Measurements from ENCODE around the gene NMRK1.

NMRK1 gene

GRCh38 chr9:75087824-75088645 is at the start of gene NMRK1, which contains the start of gene OSTF1:
TSS of gene NMRK1 (minus strand) at chr9:75088155. CDS start at chr9:75083115, 5,040 bp downstream.
TSS of gene OSTF1 (plus strand) at chr9:75088514. CDS start at chr9:75088693, 179 bp downstream.
- peak; percentile 32 for DNase-seq

GRCh38 chr9:75134495-75134894 is 46.5 kb upstream of the NMRK1 start:
- no peak for DNase-seq

DNA sequence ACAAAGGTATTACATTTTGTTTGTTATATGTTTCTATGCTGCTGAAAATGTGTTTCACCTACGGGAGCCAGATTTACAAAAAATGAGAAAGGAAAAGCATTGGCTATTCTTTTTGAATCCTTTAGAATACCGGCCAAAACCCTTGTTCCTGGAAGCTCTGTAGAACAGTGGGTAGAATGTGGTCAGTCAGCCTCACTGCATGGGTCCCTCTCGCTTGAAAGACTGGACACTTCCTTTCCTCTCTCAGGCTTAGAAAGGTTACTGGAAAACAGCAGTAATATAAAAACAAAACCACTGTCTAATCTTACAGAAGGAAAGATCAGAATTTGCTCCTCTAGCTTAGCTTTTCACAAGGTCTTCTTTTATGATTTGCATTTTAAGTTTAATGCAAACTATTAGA is 45.4 kb upstream of the NMRK1 start:
- no peak for DNase-seq

- no peak for DNase-seq
These were observed 44.3 kb upstream of the NMRK1 start for GRCh38 chr9:75132244-75132643.

- no peak for DNase-seq
These were observed 43.7 kb upstream of the NMRK1 start for GRCh38 chr9:75131700-75132099.

DNA sequence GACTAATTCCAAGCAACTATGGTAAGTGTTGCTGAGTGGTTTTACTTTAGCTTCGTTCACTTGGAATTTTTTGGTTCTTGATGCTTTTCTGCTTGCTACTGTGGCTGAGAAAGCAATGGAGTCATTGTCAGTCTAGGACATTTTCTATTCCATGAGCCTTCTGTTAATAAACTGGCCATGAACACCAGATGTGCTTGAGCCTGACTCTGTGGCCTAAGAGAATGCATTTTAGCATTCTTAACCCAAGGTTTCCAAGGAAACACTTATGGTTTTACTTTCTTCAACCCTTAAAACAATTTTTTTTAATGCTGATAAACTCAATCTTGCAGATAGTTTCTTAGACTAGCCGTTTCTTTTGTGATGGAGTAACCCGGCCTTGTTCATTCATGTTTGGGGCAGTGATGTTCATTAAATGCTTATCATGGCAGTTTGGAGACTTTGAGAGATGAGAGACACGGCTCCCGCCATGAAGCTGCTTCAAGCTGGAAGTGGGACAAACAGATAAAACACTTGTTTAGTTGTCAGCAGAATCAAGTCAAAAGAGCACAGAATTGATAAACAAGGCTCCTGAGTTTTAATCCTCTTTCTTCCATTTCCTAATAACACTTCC is 42.8 kb upstream of the NMRK1 start:
- no peak for DNase-seq

DNA sequence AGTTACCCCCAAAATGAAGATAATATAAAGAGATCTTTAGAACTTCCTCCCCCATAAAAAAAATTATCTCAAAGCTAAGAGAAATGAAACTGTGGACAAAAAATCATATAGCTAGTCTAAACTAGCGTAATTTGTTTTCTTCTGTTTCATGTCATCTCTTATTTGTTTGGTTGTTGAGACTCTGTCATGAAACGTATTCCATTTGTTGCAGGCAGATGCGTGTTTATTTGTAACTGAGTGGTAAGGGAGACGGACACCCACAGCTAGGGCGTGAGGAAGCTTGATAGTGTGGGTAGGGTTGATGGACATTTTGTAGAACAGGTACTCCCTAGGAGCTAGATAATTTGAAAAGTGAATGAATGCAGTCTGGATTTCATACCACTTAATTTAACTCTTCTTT is 42.2 kb upstream of the NMRK1 start:
- DNase-seq = no peak

GRCh38 chr9:75128535-75128934 is 40.6 kb upstream of the NMRK1 start:
- no peak for DNase-seq

GRCh38 chr9:75123696-75124095 is 35.7 kb upstream of the NMRK1 start:
- DNase-seq = no peak

DNA sequence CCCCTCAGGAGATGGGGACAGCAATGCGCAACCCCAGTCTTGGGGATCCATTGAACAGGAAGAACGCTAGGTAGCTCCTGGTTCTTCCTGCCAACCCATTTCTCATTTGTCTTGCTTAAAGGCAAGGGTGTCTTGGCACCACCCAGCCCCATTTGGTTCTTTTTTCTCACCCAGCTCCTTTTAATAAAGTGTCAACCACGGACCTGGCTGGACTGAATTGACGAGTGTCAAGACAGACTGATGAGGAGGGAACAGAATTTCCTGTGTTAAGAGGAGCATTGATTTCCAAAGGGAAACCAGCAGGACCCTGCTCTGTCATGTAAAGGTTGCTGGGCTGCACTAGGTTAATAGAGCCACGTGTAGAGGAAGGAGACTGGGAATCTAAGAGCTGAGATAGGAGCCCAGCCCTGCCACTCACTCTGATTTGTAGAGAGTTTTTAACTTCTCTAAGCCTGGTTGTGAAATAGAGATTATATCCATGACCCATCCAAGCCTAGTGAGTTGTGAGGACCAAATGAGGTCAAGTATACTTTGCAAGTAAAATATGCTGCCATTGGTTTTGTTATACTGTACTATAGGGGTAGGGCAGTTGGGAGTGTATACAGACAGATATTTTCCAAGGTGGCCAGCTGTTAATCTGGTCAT is 34.1 kb upstream of the NMRK1 start:
- no peak for DNase-seq

DNA sequence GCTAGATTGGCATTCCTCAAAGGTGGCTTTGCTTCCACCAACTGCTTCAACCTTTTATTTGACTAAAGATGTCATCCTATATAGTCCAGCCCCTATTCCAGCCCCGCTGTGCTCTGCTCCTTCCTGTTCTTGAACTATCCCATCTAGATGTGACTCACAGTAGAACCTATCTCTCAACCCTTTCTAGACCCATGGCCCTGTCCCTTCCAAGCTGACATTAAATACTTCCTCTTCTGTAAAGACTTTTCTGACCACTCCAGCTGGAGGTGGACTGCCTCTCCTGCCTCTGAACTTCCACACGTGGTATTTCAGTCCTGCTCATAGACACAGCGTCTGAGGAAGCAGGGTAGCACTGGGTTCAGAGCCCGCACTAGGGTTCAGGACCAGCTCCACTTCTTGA is 32.7 kb upstream of the NMRK1 start:
- DNase-seq = no peak

- DNase-seq = no peak
These were observed 29.6 kb upstream of the NMRK1 start for GRCh38 chr9:75117564-75117963.

- DNase-seq = no peak
These were observed 28.4 kb upstream of the NMRK1 start for GRCh38 chr9:75116306-75116705.

- DNase-seq = no peak
These were observed 24.8 kb upstream of the NMRK1 start for GRCh38 chr9:75112789-75113188.

- DNase-seq = no peak
These were observed 23.2 kb upstream of the NMRK1 start for GRCh38 chr9:75111019-75111622.

- no peak for DNase-seq
These were observed 21.4 kb upstream of the NMRK1 start for GRCh38 chr9:75109210-75109839.

GRCh38 chr9:75108571-75108970 is 20.6 kb upstream of the NMRK1 start:
- no peak for DNase-seq

DNA sequence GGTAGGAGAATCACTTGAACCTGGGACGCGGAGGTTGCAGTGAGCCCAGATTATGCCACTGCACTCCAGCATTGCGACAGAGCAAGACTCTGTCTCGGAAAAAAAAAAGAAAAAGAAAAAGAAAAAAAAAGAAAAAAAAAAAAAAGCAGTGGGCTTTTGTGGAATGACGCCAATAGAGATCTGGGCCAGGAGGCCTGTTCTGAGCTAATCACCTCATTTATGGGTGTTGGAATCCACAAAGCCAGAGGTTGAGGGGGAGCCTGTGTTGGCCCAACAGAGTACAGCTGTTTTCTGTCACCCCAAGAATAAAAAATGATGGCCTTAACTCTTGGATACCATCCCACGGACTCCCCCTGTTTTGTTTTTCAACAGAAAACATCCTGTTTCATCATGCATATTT is 18.9 kb upstream of the NMRK1 start:
- no peak for DNase-seq

- DNase-seq = no peak
These were observed 17.9 kb upstream of the NMRK1 start for GRCh38 chr9:75105841-75106240.

DNA sequence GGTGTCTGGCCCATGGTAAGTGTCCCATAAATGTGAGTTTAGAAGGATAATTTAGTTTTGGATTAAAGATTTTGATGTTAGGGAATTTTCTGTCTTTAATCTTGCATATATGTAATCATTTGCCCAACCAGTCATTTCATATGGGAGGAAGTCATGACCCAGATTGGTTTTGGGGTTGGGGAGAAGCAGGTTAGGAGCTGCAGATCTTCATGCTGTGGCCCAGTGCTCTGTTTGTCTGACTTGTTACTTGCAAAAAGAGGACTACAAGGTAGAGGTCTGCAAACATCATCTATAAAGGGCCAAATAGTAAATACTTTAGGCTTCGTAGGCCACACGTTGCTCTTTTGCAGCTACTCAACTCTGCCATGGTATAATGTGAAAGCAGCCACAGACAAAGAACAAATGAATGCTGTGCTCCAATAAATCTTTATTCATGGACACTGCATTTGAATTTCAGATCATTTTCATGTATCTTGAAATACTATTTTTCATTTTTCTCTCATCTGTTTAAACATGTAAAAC is 17.1 kb upstream of the NMRK1 start:
- no peak for DNase-seq

DNA sequence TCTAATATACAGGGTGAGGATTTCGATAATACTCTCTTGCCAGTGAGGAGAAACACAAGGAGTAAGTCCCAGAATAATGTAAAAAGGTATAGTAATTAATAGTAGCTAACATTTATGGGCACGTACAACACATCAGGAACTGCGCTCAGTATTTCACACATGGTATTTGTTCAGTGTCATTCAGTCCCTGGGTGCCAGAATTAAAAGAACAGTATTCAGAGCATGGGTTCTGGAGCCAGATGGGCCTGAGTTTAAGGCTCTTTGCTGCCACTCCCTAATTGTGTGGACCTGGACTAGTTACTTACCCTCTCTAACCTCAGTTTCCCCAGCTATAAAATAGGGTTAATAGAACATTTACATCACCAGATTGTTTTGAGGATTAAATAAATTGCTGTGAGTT is 16.7 kb upstream of the NMRK1 start:
- DNase-seq = no peak

- no peak for DNase-seq
These were observed 14.3 kb upstream of the NMRK1 start for GRCh38 chr9:75102177-75102790.

Measured in NCI-H524 treated with DMSO at 0.1 percent for 48 hours (cell line).